LNCAP (cell line): Measurements from ENCODE around the gene SIRT2.

Source experiments
- CTCF ChIP-seq: fragments of 450-650 bp; IDR thresholded peaks from 2 replicates; pipeline ENCODE4 v1.5.1; 2017; ENCODE audit warnings: mild to moderate bottlenecking

Gene SIRT2

GRCh38 chr19:38842439-38843174 is 56.8 kb downstream of the SIRT2 start:
- TF ChIP-seq CTCF, result no peak

GRCh38 chr19:38841787-38842438 is 57.5 kb downstream of the SIRT2 start:
- no peak for TF ChIP-seq CTCF

- TF ChIP-seq CTCF, result no peak
These were observed 58.1 kb downstream of the SIRT2 start for GRCh38 chr19:38841180-38841766.

GRCh38 chr19:38840583-38840968 is 58.8 kb downstream of the SIRT2 start:
- no peak for TF ChIP-seq CTCF

- TF ChIP-seq CTCF, result no peak
These were observed 59.4 kb downstream of the SIRT2 start for GRCh38 chr19:38839816-38840582.

- TF ChIP-seq CTCF, result no peak
These were observed 60.2 kb downstream of the SIRT2 start for GRCh38 chr19:38838986-38839761.
